ENCODE measurements around the gene KISS1R. TPM values are rescaled to one million over a fixed set of nuclear protein-coding genes. Genes with fewer than 3 reads are reported as not detected.

KISS1R gene
- total RNA-seq, 1 donor from 2014 or later = not detected

GRCh38 chr19:879711-880438, 37.3 kb upstream of the KISS1R start:
- intact Hi-C loops (cut with DNase I) = no loop called here
- Histone ChIP-seq H3K27me3 (no peaks in the 10 kb centered on the region), H3K4me3 (no peak overlapping the region), H3K4me1 (no peaks in the 10 kb centered on the region), H3K27ac (no peak overlapping the region), H3K9me3 (no peaks in the 10 kb centered on the region), H3K36me3 (peaks cover 54% of the 10 kb centered on the region)
- DNase-seq (peak; percentile 66), ATAC-seq (no peak)
- TF ChIP-seq CTCF (IDR thresholded peaks at IDR 0.05) = no peak

DNA sequence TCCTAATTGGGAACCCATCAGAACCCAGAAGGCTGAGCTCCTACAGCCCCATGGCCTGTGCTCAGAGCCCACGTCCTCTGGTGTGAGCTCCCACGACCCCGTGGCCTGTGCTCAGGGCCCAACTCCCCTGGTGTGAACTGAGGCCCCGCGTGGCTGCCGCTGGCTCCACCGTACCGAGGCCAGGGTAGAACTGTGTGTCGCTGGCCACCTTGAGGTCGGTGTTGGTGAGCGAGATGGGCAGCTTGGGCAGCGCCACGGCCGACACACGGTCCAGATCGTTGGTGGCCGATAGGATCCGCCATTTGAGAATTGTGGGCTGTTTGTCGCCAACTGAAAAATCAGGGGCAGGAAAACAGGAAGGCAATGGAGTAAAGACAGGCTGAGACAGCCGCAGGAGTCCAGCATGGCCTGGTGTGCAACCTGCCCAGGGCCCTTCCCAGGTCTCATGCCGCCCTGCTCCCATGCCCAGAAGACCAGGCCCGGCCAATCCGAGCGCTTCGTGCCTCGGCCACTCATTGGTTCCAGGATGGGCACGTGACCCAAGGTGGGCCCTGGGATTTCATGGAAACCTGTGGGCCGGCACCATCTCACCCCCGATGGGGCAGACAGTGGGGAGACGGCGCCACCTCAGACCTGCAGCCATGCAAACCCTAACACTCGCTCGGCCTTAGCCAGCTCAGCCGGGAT, 35.6 kb upstream of the KISS1R start:
- Histone ChIP-seq H3K4me1 (no peaks in the 10 kb centered on the region), H3K4me3 (no peak overlapping the region), H3K27me3 (no peaks in the 10 kb centered on the region), H3K9me3 (no peaks in the 10 kb centered on the region), H3K36me3 (peaks cover 54% of the 10 kb centered on the region), H3K27ac (no peak overlapping the region)
- TF ChIP-seq CTCF (IDR thresholded peaks at IDR 0.05) = no peak
- ATAC-seq = no peak
- DNase-seq = no peak
- intact Hi-C loops (cut with DNase I) = no loop called here

- H3K27me3 ChIP-seq = no peaks in the 10 kb centered on the region
- DNase-seq (no peak), ATAC-seq (no peak)
- intact Hi-C loops (cut with DNase I) = no loop called here
- peaks cover 62% of the 10 kb centered on the region for H3K36me3 ChIP-seq
- no peak overlapping the region for H3K27ac ChIP-seq
- H3K9me3 ChIP-seq = no peaks in the 10 kb centered on the region
- H3K4me1 ChIP-seq = no peaks in the 10 kb centered on the region
- H3K4me3 ChIP-seq = no peak overlapping the region
- TF ChIP-seq CTCF (IDR thresholded peaks at IDR 0.05) = no peak
Observed at GRCh38 chr19:882871-883497, 34.1 kb upstream of the KISS1R start.

DNA sequence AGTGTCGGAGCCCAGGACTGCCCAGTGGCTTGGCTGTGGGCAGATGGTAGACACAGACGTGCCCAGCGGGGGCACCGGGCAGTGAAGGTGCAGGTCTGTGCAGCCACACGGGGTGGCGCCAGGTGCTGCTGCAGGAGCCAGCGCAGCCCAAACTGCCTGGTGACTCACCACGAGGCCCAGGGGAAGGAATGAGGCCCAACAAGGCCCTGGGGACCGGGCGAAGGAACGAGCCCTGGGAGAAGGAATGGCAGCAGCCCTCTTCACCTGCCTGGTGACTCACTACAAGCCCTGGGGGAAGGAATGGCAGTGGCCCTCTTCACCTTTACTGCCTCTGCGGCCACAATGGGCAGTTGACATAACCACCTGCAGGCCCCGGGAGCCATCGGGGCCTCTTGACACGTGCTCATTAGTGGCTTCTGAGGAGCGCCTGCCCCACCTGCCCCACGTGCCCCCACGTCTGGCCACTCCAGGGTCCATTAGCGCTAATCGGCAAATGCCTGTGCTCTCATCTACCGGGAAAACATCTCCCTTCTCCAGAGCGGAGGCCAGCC, 33.4 kb upstream of the KISS1R start:
- Histone ChIP-seq H3K9me3 (no peaks in the 10 kb centered on the region), H3K4me3 (no peak overlapping the region), H3K27ac (no peak overlapping the region), H3K36me3 (peaks cover 62% of the 10 kb centered on the region), H3K4me1 (no peaks in the 10 kb centered on the region), H3K27me3 (no peaks in the 10 kb centered on the region)
- peak; percentile 78 for DNase-seq
- TF ChIP-seq CTCF (IDR thresholded peaks at IDR 0.05) = peak; percentile 14
- intact Hi-C loops (cut with DNase I) = no loop called here
- ATAC-seq = peak; percentile 87

- ATAC-seq (no peak), DNase-seq (peak; percentile 62)
- Histone ChIP-seq H3K27ac (no peak overlapping the region), H3K4me3 (no peak overlapping the region), H3K4me1 (no peaks in the 10 kb centered on the region), H3K36me3 (peaks cover 63% of the 10 kb centered on the region), H3K27me3 (no peaks in the 10 kb centered on the region), H3K9me3 (no peaks in the 10 kb centered on the region)
- TF ChIP-seq CTCF (IDR thresholded peaks at IDR 0.05) = no peak
- intact Hi-C loops (cut with DNase I) = no loop called here
Observed at GRCh38 chr19:884420-885211, 32.5 kb upstream of the KISS1R start.
